OCI-LY7 (cell line): ENCODE measurements around the gene GPR132. TPM values are rescaled to one million over a fixed set of nuclear protein-coding genes. Genes with fewer than 3 reads are reported as not detected.

Experiments used
- BruUV-seq: library from RNA; stranded (reverse); fragments of 400-500 nt; replicated peaks from 2 replicates; lab custom pipeline; 2021; lab: Mats Ljungman, UMichigan
- CTCF ChIA-PET: fragments of 300-600 bp; sonication (Branson Sonifier 250); formaldehyde crosslinking; loops from one replicate; lab custom pipeline; 2022; ENCODE audit warnings: antibody characterized with exemption; ENCODE audit not compliant: unreplicated experiment; lab: Charles Lee
- POLR2A ChIA-PET: fragments of 300-600 bp; sonication (Branson Sonifier 250); formaldehyde crosslinking; loops from one replicate; lab custom pipeline; 2022; ENCODE audit warnings: antibody characterized with exemption; lab: Charles Lee
- DNase-seq: peaks from one replicate; pipeline ENCODE4 v3.0.0-alpha.2; 2015; ENCODE audit warnings: low spot score
- H2AFZ ChIP-seq: fragments of 200-600 bp; sonication (generic), shearing (Covaris generic); 2 replicates; pipeline ENCODE4 v1.6.1; 2014; ENCODE audit warnings: mild to moderate bottlenecking, antibody characterized with exemption, low read length, moderate library complexity
- H3K27ac ChIP-seq: fragments of 200-600 bp; sonication (generic); 2 replicates; pipeline ENCODE4 v1.5.1; 2014; ENCODE audit warnings: mixed run types, low read depth, mild to moderate bottlenecking, moderate library complexity, low read length, inconsistent platforms; ENCODE audit not compliant: poor library complexity, severe bottlenecking
- H3K36me3 ChIP-seq: fragments of 200-600 bp; sonication (generic); 2 replicates; pipeline ENCODE4 v1.6.1; 2014; ENCODE audit warnings: mild to moderate bottlenecking, antibody characterized with exemption, low read length, moderate library complexity, mixed read lengths; ENCODE audit not compliant: insufficient read depth
- H3K4me1 ChIP-seq: fragments of 200-600 bp; sonication (generic); 2 replicates; pipeline ENCODE4 v1.5.1; 2014; ENCODE audit warnings: mild to moderate bottlenecking, low read length; ENCODE audit not compliant: insufficient read depth, poor library complexity, severe bottlenecking
- H3K4me2 ChIP-seq: fragments of 200-600 bp; sonication (generic); 2 replicates; pipeline ENCODE4 v1.6.1; 2014; ENCODE audit warnings: mild to moderate bottlenecking, low read length
- H3K4me3 ChIP-seq: fragments of 200-600 bp; sonication (generic); 2 replicates; pipeline ENCODE4 v1.5.1; 2014; ENCODE audit warnings: mild to moderate bottlenecking, low read depth, low read length; ENCODE audit not compliant: poor library complexity, severe bottlenecking
- H3K79me2 ChIP-seq: fragments of 200-600 bp; sonication (generic); 2 replicates; pipeline ENCODE4 v1.6.1; 2016; ENCODE audit warnings: low read depth, mild to moderate bottlenecking, low read length, moderate library complexity, mixed read lengths; ENCODE audit not compliant: insufficient read depth
- H3K9me2 ChIP-seq: fragments of 200-600 bp; sonication (generic); 2 replicates; pipeline ENCODE4 v1.6.1; 2016; ENCODE audit warnings: mild to moderate bottlenecking, low read length, mixed read lengths; ENCODE audit not compliant: insufficient read depth
- H3K9me3 ChIP-seq: fragments of 200-600 bp; sonication (generic); 2 replicates; pipeline ENCODE4 v1.6.1; 2014; ENCODE audit warnings: mild to moderate bottlenecking, mixed run types, low read length, mixed read lengths
- H4K20me1 ChIP-seq: fragments of 200-600 bp; sonication (generic); 2 replicates; pipeline ENCODE4 v1.6.1; 2014; ENCODE audit warnings: mild to moderate bottlenecking, antibody characterized with exemption, low read length, moderate library complexity, mixed read lengths; ENCODE audit not compliant: insufficient read depth
- CTCF ChIP-seq: fragments of 200-600 bp; sonication (generic); conservative IDR thresholded peaks from 2 replicates; pipeline ENCODE4 v1.5.1; 2014; ENCODE audit warnings: mild to moderate bottlenecking, antibody characterized with exemption, low read length, moderate library complexity, mixed read lengths
- EZH2phosphoT487 ChIP-seq: fragments of 200-600 bp; sonication (generic); IDR thresholded peaks from 2 replicates; pipeline ENCODE4 v1.6.1; 2018; ENCODE audit warnings: low read depth, borderline replicate concordance, mild to moderate bottlenecking, mixed run types, antibody characterized with exemption, low read length, moderate library complexity, mixed read lengths
- intact Hi-C: fragments of 100-400 bp; cut with micrococcal nuclease; formaldehyde crosslinking; loops from one replicate; pipeline ENCODE4 v1.10.0; 2022; ENCODE audit not compliant: unreplicated experiment
- total RNA-seq, 2 experiments: library from RNA; depleted of rRNA in 1 of 2; stranded (reverse); fragments of >200 nt in 1 of 2; shearing (Covaris generic) in 1 of 2; gene quantifications; 2 replicates each; pipeline ENCODE4 v1.2.3, GENCODE V29; 2014 to 2022

The GPR132 gene
- total RNA-seq, 2 experiments from 2014 or later, result 1.0 to 3.0 TPM

- intact Hi-C loops, result no loop called here
- no peaks in the 10 kb centered on the region for H3K9me3 ChIP-seq
- DNase-seq, result no peak
- H3K4me1 ChIP-seq, result no peaks in the 10 kb centered on the region
- no peaks in the 10 kb centered on the region for H3K79me2 ChIP-seq
- ChIA-PET POLR2A (interaction anchor here (0.7 kb wide), 1 partner anchor 194 kb away, joined by 3 read pairs; no protein-coding TSS in a partner anchor), CTCF (no interaction called here)
- no TSS peak for BruUV-seq
- H3K36me3 ChIP-seq, result no peaks in the 10 kb centered on the region
- TF ChIP-seq EZH2phosphoT487 (no peak), CTCF (no peak)
- H3K4me3 ChIP-seq, result no peak overlapping the region
- H3K9me2 ChIP-seq, result no peaks in the 10 kb centered on the region
- no peaks in the 10 kb centered on the region for H4K20me1 ChIP-seq
- no peak overlapping the region for H3K4me2 ChIP-seq
- H2AFZ ChIP-seq, result no peak overlapping the region
- H3K27ac ChIP-seq, result no peak overlapping the region
These were observed 10.4 kb upstream of the GPR132 start for GRCh38 chr14:105075379-105076295.

GRCh38 chr14:105074601-105075053 is 9.4 kb upstream of the GPR132 start:
- ChIA-PET POLR2A (no interaction called here), CTCF (no interaction called here)
- Histone ChIP-seq H3K79me2 (no peaks in the 10 kb centered on the region), H2AFZ (no peak overlapping the region), H3K4me2 (no peak overlapping the region), H3K4me3 (no peak overlapping the region), H4K20me1 (no peaks in the 10 kb centered on the region), H3K9me2 (no peaks in the 10 kb centered on the region), H3K9me3 (no peaks in the 10 kb centered on the region), H3K27ac (no peak overlapping the region), H3K36me3 (no peaks in the 10 kb centered on the region), H3K4me1 (peaks cover 8% of the 10 kb centered on the region)
- TF ChIP-seq EZH2phosphoT487 (no peak), CTCF (no peak)
- intact Hi-C loops, result no loop called here
- no peak for DNase-seq
- BruUV-seq, result no TSS peak
